Measurements from ENCODE around the gene FBH1.
"Not testable (repeated sequence)": the region's sequence is repeated elsewhere in the genome, so short reads cannot be mapped to it uniquely, and the experiment has no call there.

The FBH1 gene

DNA sequence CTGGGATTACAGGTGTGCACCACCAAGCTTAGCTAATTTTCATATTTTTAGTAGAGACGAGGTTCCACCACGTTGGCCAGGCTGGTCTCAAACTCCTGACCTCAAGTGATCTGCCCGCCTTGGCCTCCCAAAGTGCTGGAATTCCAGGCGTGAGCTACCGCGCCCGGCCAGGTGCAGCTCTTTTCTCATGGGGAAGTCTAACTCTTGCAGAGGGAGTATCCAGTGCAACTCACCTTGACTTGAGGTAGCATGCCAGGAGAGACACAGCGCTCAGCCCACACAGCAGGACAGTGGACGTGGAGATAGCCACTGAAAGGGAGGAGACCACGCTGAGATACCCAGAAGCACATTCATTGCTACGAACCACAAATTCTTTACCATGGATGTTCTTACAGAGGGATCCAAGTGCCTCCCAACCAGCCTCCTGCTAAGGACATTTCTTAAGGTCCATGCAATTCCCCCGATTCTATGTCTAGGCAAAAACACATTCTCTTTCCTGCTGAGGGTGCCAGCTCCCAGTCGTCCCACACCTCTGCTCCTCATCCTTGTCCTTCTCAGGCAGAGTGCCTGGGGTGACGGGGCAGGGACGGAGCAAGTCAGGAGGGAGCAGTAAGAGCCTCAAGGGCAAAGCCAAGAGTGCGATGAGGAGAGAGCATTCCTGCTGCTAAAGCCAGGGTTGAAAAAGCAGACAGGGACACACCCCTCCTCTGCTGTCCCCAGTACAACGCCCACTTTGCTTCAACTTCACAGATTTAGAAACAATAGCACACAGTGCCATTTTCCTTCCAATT, 66.3 kb downstream of the FBH1 start:
- DNase-seq (ENCODE audit: low spot score), result no peak
- Mint-ChIP-seq H3K27ac (no peak overlapping the region), H3K27me3 (ENCODE audit: low read depth) (no peaks in the 10 kb centered on the region), H3K9me3 (no peaks in the 10 kb centered on the region), H3K4me1 (ENCODE audit: low read depth) (no peaks in the 10 kb centered on the region), H3K4me3 (no peak overlapping the region), H3K36me3 (ENCODE audit: low read depth) (peaks cover 23% of the 10 kb centered on the region)

DNA sequence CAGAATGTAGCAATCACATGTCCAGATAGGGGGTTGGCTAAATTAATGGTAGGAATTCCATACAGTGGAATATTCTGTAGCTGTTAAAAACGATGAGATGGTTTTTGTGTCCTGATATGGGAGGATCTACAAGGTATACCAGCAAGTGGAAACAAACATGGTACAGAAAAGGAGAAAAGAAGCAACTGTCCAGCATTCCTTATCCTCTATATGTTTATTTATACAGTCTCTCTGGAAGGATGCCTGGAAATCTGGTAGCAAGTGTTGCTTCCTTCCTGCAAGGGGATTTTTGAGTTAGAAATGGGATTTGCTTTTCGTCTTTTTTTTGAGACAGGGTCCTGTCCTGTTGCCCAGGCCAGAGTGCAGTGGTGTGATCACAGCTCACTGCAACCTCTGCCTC, 68.0 kb downstream of the FBH1 start:
- DNase-seq (ENCODE audit: low spot score), result no peak
- H3K4me3 Mint-ChIP-seq, result no peak overlapping the region
- H3K27me3 Mint-ChIP-seq (ENCODE audit: low read depth), result no peaks in the 10 kb centered on the region
- H3K27ac Mint-ChIP-seq, result no peak overlapping the region
- H3K4me1 Mint-ChIP-seq (ENCODE audit: low read depth), result no peaks in the 10 kb centered on the region
- H3K36me3 Mint-ChIP-seq (ENCODE audit: low read depth), result peaks cover 31% of the 10 kb centered on the region
- H3K9me3 Mint-ChIP-seq, result no peaks in the 10 kb centered on the region

DNA sequence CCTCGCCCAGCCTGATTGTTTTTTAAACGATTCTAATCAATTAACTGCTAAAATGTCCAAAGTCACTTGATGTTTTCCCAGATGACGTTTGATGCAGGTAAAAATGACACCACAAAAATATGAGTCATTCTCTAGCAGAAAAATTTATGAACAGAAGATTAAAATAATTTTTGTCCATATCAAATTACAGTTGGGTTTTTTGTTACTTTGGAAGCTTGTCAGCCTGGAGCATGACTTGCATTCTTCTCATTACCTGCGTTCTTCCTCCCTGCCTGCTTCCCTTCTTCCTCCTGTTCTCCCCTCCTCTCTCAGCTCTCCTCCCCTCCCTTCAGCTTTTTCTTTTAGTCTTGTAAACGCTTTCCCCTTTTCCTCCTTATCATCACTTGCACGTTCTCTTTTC, 68.6 kb downstream of the FBH1 start:
- no peaks in the 10 kb centered on the region for H3K9me3 Mint-ChIP-seq
- H3K4me3 Mint-ChIP-seq, result no peak overlapping the region
- peaks cover 33% of the 10 kb centered on the region for H3K36me3 Mint-ChIP-seq (ENCODE audit: low read depth)
- DNase-seq (ENCODE audit: low spot score), result no peak
- H3K27me3 Mint-ChIP-seq (ENCODE audit: low read depth), result no peaks in the 10 kb centered on the region
- no peak overlapping the region for H3K27ac Mint-ChIP-seq
- H3K4me1 Mint-ChIP-seq (ENCODE audit: low read depth), result peaks cover 2% of the 10 kb centered on the region

DNA sequence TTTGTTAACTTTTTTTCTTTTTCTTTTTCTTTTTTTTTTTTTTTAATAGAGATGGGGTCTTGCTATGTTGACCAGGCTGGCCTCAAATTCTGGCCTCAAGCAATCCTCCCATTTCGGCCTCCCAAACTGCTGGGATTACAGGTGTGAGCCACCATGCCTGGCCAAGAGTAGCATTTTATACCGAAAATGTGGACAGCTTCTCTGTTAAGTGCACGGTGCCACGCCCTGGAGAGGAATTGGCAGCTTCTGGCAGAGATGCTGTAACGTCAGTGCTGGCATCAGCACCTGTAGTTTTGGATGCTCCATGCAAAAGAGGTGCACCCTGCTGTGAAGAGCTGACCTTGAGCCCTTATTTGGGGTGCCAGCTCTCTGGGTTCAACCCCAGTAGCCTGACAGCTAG, 69.1 kb downstream of the FBH1 start:
- no peak overlapping the region for H3K4me3 Mint-ChIP-seq
- H3K9me3 Mint-ChIP-seq, result no peaks in the 10 kb centered on the region
- no peak overlapping the region for H3K27ac Mint-ChIP-seq
- DNase-seq (ENCODE audit: low spot score), result no peak
- no peaks in the 10 kb centered on the region for H3K27me3 Mint-ChIP-seq (ENCODE audit: low read depth)
- H3K36me3 Mint-ChIP-seq (ENCODE audit: low read depth), result peaks cover 38% of the 10 kb centered on the region
- peaks cover 3% of the 10 kb centered on the region for H3K4me1 Mint-ChIP-seq (ENCODE audit: low read depth)

DNA sequence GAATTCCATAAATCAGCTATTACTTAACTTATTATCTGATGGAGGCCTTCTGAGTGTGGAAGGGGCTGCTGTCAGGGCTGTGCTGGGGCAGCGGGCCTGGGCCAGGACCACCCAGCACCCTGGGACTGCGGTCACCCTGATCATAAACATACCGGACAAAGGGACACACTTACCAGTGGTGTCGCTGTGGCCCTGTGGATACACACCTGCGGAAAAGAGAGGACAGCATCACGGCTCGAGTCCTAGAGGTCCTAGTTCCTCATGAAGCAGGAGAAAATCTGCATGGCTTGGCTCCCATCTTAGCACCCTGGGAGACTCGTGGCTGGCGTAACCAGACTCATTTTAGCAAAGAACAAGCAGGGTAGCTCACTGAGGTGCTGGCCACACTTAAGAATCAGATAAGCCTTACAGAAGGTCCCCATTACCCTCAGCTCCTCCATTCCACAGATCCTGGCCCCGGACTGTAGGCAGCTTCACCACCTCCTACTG, 69.6 kb downstream of the FBH1 start:
- peaks cover 3% of the 10 kb centered on the region for H3K4me1 Mint-ChIP-seq (ENCODE audit: low read depth)
- H3K9me3 Mint-ChIP-seq, result no peaks in the 10 kb centered on the region
- DNase-seq (ENCODE audit: low spot score), result no peak
- H3K27ac Mint-ChIP-seq, result no peak overlapping the region
- peaks cover 39% of the 10 kb centered on the region for H3K36me3 Mint-ChIP-seq (ENCODE audit: low read depth)
- no peaks in the 10 kb centered on the region for H3K27me3 Mint-ChIP-seq (ENCODE audit: low read depth)
- no peak overlapping the region for H3K4me3 Mint-ChIP-seq

DNA sequence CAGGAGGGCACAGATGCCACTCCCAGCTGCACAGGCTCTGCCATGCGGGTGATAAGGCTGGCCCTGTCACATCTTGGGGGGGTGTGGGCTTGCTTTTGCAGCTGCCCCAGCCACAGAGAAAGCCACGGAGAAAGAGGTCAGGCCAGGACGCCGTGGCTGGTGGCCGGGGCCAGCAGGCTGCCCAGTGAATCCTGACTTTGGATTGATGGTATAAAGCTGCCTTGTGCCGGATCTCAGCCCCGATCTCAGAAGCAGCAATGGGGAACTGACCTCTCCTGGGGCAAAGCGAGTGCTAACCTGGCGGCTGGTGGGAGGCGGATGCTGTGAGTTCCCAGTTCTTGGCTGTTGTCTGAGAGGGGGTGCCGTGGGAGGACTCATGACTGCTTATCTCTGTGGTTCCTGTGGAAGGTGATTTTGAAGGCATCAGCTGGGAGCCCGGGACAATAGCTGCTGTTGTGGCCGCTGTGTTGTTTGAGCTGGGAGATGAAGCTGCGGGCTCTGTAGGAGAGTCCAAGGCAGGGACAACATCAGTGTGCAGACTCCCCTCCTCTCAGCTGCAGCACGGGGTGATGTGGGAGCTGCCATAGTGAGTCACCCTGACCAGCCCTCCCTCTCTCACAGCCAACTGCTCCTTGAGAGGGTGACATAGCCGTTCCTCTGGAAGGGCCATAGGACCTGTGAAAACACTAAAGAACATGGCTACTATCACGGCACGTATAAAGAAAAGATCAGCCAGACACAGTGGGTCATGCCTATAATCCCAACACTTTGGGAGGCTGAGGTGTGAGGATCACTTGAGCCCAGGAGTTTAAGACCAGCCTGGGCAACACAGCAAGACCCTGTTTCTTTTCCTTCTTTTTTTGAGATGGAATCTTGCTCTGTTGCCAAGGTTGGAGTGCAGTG, 70.3 kb downstream of the FBH1 start:
- H3K4me3 Mint-ChIP-seq, result no peak overlapping the region
- H3K36me3 Mint-ChIP-seq (ENCODE audit: low read depth), result peaks cover 39% of the 10 kb centered on the region
- no peak overlapping the region for H3K27ac Mint-ChIP-seq

DNA sequence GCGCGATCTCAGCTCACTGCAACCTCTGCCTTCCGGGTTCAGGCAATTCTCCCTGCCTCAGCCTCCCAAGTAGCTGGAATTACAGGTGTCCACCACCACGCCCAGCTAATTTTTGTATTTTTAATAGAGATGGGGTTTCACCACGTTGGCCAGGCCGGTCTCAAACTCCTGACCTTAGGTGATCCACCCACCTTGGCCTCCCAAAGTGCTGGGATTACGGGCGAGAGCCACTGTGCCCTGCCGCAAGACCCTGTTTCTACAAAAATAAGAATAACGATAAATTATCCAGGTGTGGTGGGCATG, 70.9 kb downstream of the FBH1 start:
- not testable (repeated sequence) for H3K4me3 Mint-ChIP-seq; DNase-seq (ENCODE audit: low spot score); H3K9me3 Mint-ChIP-seq; H3K4me1 Mint-ChIP-seq (ENCODE audit: low read depth); H3K27ac Mint-ChIP-seq; H3K27me3 Mint-ChIP-seq (ENCODE audit: low read depth)
- H3K36me3 Mint-ChIP-seq (ENCODE audit: low read depth), result peaks cover 39% of the 10 kb centered on the region

More for the DNA sequence above, 70.3 kb downstream of the FBH1 start:
- Mint-ChIP-seq H3K27me3 (ENCODE audit: low read depth) (no peaks in the 10 kb centered on the region), H3K4me1 (ENCODE audit: low read depth) (peaks cover 3% of the 10 kb centered on the region), H3K9me3 (no peaks in the 10 kb centered on the region)
- DNase-seq (ENCODE audit: low spot score), result no peak

DNA sequence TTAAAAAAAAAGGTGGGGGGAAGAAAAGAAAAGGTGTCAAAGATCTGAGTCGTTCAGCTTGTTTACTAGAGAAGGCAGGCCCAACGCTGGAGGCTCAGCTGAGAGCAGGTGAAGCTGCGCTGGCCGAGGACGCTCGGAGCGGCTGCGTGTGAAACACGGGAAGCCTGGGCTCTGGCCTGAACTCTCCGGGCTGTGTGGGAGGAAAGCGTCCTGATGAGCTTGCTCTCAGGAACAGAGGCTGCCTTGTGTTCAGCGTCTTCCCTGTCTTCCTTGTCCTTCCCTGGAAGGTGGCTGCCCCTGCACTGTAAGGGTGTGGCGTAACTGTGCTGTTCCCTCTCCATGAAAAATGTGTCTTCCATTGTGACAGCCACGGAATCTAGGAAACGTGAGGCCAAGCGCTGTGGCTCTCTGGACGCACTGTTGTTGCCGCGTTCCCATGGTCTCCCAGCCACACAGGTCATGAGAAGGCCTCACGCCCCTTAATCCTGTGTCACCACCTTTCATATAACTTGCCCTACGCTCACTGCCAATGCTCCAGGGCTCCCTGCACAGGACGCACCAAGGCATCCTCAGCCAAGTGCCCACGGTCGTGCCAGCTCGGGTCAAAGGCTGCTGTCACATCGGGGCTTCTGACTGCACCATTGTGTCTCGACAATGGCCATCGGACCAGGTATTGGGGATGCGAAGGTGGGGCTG, 71.5 kb downstream of the FBH1 start:
- no peak for DNase-seq (ENCODE audit: low spot score)
- no peaks in the 10 kb centered on the region for H3K9me3 Mint-ChIP-seq
- no peaks in the 10 kb centered on the region for H3K27me3 Mint-ChIP-seq (ENCODE audit: low read depth)
- peaks cover 34% of the 10 kb centered on the region for H3K36me3 Mint-ChIP-seq (ENCODE audit: low read depth)
- no peak overlapping the region for H3K27ac Mint-ChIP-seq
- H3K4me1 Mint-ChIP-seq (ENCODE audit: low read depth), result peaks cover 3% of the 10 kb centered on the region
- H3K4me3 Mint-ChIP-seq, result no peak overlapping the region

DNA sequence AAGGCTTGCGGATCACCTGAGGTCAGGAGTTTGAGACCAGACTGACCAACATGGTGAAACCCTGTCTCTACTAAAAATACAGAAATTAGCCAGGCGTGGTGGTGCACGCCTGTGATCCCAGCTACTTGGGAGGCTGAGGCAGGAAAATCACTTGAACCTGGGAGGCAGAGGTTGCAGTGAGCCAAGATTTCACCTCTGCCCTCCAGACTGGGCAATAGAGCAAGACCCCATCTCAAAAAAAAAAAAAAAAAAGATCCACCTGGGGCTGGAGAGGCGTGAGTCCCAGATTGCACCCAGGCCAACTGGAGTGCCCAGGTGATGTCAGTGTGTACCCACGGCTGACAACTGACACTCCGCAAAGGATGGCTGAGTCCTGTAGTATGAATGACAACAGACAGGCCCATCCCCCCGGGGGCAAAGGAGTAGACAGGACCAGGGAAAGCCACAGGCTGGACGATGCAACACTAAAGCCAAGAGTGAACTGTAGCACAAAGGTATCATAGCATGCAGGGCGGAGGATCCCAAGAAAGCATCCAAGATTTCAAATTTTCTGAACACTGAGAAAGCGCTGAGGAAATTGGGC, 72.4 kb downstream of the FBH1 start:
- H3K27ac Mint-ChIP-seq; DNase-seq (ENCODE audit: low spot score); H3K27me3 Mint-ChIP-seq (ENCODE audit: low read depth): not testable (repeated sequence)

DNA sequence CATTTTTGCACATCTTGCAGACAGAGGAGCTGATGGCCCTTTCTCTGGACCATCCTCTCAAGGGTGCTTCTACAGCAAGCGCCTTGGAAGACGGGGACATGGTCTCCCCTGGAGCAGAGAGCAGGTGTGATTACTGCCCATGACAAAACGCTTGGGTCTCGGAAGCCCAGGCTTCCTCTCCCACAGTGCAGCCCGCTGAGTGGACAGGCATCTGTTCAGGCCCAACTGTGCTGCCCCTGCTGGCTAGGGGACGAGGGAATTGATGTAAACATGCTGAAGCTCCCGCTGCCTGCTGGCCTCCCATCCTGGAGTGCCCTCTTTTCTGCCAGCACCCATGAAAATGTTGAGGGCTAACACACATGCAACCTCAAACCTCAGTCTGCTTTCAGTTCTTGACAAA, 73.0 kb downstream of the FBH1 start:
- H3K4me1 Mint-ChIP-seq (ENCODE audit: low read depth), result peaks cover 3% of the 10 kb centered on the region
- H3K27me3 Mint-ChIP-seq (ENCODE audit: low read depth), result no peaks in the 10 kb centered on the region
- no peak overlapping the region for H3K4me3 Mint-ChIP-seq
- no peak overlapping the region for H3K27ac Mint-ChIP-seq
- no peak for DNase-seq (ENCODE audit: low spot score)
- H3K36me3 Mint-ChIP-seq (ENCODE audit: low read depth), result peaks cover 31% of the 10 kb centered on the region
- no peaks in the 10 kb centered on the region for H3K9me3 Mint-ChIP-seq

More for the DNA sequence above, 72.4 kb downstream of the FBH1 start:
- not testable (repeated sequence) for H3K9me3 Mint-ChIP-seq; H3K4me3 Mint-ChIP-seq; H3K4me1 Mint-ChIP-seq (ENCODE audit: low read depth)
- H3K36me3 Mint-ChIP-seq (ENCODE audit: low read depth), result peaks cover 31% of the 10 kb centered on the region

DNA sequence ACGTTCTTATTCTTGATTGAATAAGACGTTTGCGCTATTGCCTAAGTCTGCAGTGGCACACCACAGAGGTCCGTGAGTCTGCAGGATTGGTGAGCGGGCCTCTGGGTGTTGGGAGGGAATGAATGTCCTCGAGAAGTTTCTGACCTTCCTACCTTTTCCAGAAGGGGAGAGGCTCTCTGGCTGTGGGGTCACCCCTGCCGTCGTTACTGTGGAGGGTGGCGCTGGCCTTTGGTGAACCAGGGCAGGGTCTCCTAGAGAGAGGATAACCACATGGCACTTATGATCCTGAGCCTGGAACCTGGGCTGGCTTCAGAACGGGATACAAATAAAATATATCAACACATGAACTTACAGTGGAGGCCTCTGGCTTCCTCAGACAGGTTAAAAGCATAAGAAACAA, 73.5 kb downstream of the FBH1 start:
- Mint-ChIP-seq H3K4me1 (ENCODE audit: low read depth) (peaks cover 3% of the 10 kb centered on the region), H3K27ac (no peak overlapping the region), H3K9me3 (no peaks in the 10 kb centered on the region), H3K27me3 (ENCODE audit: low read depth) (no peaks in the 10 kb centered on the region), H3K36me3 (ENCODE audit: low read depth) (peaks cover 34% of the 10 kb centered on the region), H3K4me3 (no peak overlapping the region)
- no peak for DNase-seq (ENCODE audit: low spot score)

DNA sequence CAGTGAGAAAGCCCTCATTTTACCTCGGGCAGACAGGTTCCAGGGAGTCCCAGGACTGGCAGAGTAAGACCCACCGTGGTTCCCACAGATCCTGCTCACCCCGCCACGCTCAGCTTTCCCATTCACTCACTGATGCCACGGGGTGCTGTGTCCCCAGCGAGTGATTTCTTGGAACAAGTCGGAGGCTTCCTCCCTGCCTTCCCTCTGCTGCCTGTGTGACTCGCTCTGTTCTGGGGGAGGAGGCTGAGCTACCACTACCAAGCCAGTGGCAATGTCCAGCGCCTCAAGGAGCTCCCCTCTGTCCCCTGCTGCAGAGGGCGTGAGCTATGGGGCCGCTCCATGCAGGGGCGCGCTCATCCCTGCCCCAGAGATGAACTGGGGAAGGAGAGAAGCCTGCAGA, 74.7 kb downstream of the FBH1 start:
- Mint-ChIP-seq H3K4me1 (ENCODE audit: low read depth) (peaks cover 5% of the 10 kb centered on the region), H3K4me3 (no peak overlapping the region), H3K9me3 (no peaks in the 10 kb centered on the region), H3K27me3 (ENCODE audit: low read depth) (no peaks in the 10 kb centered on the region), H3K36me3 (ENCODE audit: low read depth) (peaks cover 32% of the 10 kb centered on the region), H3K27ac (no peak overlapping the region)
- DNase-seq (ENCODE audit: low spot score), result no peak

DNA sequence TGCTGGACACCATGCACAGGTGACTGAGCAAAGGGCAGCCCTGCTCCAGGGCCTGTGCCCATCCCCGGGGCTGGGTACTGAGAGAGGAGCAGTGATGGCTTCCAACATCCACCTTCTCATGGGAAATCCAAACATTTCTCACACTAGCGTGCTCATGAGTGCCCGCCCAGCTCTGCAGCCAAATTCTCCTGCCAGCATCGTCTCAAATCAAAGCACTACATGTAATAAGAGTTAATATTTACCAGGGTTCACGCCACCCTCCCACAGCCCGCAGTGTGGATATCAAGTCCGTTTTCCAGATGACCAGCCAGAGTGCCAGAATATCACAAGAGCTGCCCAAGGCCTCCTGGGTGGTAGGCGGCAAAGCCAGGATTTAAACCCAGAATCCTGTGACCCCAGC, 75.2 kb downstream of the FBH1 start:
- H3K4me3 Mint-ChIP-seq, result no peak overlapping the region
- no peak for DNase-seq (ENCODE audit: low spot score)
- peaks cover 28% of the 10 kb centered on the region for H3K36me3 Mint-ChIP-seq (ENCODE audit: low read depth)
- H3K27me3 Mint-ChIP-seq (ENCODE audit: low read depth), result no peaks in the 10 kb centered on the region
- no peak overlapping the region for H3K27ac Mint-ChIP-seq
- peaks cover 11% of the 10 kb centered on the region for H3K4me1 Mint-ChIP-seq (ENCODE audit: low read depth)
- no peaks in the 10 kb centered on the region for H3K9me3 Mint-ChIP-seq

All from T-helper 2 cell treated with Interferon-gamma antibody and Interleukin-4, amounts not matched to agents 5 μg/mL and 100 μg/mL, for 36 hours (primary cell).